Ascending aorta (tissue), 2 donors: ENCODE measurements around the gene RSPRY1. TPM values are rescaled to one million over a fixed set of nuclear protein-coding genes. Genes with fewer than 3 reads are reported as not detected.

Source experiments
- DNase-seq, 2 donors: peaks; one replicate each; pipeline ENCODE4 v3.0.0-alpha.2; 2019; ENCODE audit warnings: low spot score in 2 of 2
- H3K27ac ChIP-seq, 2 donors: fragments of 200-600 bp; sonication (generic); one replicate each; pipeline ENCODE4 v1.5.1; 2016 to 2017; ENCODE audit warnings: mild to moderate bottlenecking in 1 of 2
- H3K27me3 ChIP-seq: fragments of 200-600 bp; sonication (generic); one replicate; pipeline ENCODE4 v1.5.1; 2017
- H3K36me3 ChIP-seq, 2 donors: fragments of 200-600 bp; sonication (generic); one replicate each; pipeline ENCODE4 v1.5.1; 2016
- H3K4me1 ChIP-seq, 2 donors: fragments of 200-600 bp; sonication (generic); one replicate each; pipeline ENCODE4 v1.5.1; 2016 to 2017; ENCODE audit warnings: mild to moderate bottlenecking in 1 of 2
- H3K4me3 ChIP-seq, 2 donors: fragments of 200-600 bp; sonication (generic); one replicate each; pipeline ENCODE4 v1.5.1; 2016 to 2017; ENCODE audit warnings: mild to moderate bottlenecking in 1 of 2
- H3K9me3 ChIP-seq, 2 donors: fragments of 200-600 bp; sonication (generic); one replicate each; pipeline ENCODE4 v1.5.1; 2016
- intact Hi-C: fragments of 100-400 bp; cut with DNase I; formaldehyde crosslinking; loops from one replicate; pipeline ENCODE4 v1.15.1; 2023
- total RNA-seq: library from RNA; depleted of rRNA; stranded (reverse); fragments of >200 nt; gene quantifications from one replicate; pipeline ENCODE4 v1.1.0, GENCODE V29; 2016
- TF ChIP-seq, protein P1 (sequence below), 3 experiments: fragments of 200-600 bp in 2 of 3; fragments of 450-650 bp in 1 of 3; sonication (generic) in 2 of 3; IDR thresholded peaks; one replicate each; pipeline ENCODE4 v1.5.1; 2016 to 2019; ENCODE audit warnings: antibody characterized with exemption in 3 of 3, mild to moderate bottlenecking in 1 of 3, moderate library complexity in 1 of 3

RSPRY1 gene
- total RNA-seq, 1 donor from 2014 or later: 29.3 TPM

- Histone ChIP-seq H3K4me1 (no peaks in the 10 kb centered on the region), H3K27ac (no peak overlapping the region), H3K9me3 (no peaks in the 10 kb centered on the region)
Measured at GRCh38 chr16:57276596-57276995, 90.5 kb downstream of the RSPRY1 start.

DNA sequence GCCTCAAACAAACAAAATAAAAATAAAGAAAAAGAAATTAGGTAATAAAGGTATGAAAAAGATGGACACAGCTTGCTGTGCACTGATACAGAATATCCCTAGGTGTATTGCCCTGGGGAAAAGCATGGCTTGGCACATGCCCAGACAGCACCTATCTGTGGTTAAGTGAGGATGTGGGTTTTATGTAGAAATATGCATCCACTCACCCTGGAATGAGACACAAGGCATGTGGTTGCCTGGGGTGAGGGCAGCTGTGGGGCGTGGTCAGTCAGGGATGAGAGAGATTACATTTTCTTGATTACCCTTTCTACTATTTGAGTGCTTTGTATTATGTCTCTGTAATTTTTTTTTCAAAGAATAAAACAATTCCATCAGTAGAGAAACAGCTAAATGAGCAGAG lies 91.5 kb downstream of the RSPRY1 start:
- intact Hi-C loops: no loop called here
- TF ChIP-seq, protein P1, sequence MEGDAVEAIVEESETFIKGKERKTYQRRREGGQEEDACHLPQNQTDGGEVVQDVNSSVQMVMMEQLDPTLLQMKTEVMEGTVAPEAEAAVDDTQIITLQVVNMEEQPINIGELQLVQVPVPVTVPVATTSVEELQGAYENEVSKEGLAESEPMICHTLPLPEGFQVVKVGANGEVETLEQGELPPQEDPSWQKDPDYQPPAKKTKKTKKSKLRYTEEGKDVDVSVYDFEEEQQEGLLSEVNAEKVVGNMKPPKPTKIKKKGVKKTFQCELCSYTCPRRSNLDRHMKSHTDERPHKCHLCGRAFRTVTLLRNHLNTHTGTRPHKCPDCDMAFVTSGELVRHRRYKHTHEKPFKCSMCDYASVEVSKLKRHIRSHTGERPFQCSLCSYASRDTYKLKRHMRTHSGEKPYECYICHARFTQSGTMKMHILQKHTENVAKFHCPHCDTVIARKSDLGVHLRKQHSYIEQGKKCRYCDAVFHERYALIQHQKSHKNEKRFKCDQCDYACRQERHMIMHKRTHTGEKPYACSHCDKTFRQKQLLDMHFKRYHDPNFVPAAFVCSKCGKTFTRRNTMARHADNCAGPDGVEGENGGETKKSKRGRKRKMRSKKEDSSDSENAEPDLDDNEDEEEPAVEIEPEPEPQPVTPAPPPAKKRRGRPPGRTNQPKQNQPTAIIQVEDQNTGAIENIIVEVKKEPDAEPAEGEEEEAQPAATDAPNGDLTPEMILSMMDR (IDR thresholded peaks at IDR 0.05): no peak
- no peaks in the 10 kb centered on the region for H3K4me1 ChIP-seq
- no peaks in the 10 kb centered on the region for H3K27me3 ChIP-seq
- H3K36me3 ChIP-seq: no peaks in the 10 kb centered on the region
- H3K9me3 ChIP-seq: no peaks in the 10 kb centered on the region
- H3K4me3 ChIP-seq: no peak overlapping the region
- no peak for DNase-seq
- H3K27ac ChIP-seq: no peak overlapping the region

More at GRCh38 chr16:57276596-57276995, 90.5 kb downstream of the RSPRY1 start:
- no peak for DNase-seq
- intact Hi-C loops: no loop called here
- Histone ChIP-seq H3K4me3 (no peak overlapping the region), H3K27me3 (no peaks in the 10 kb centered on the region), H3K36me3 (no peaks in the 10 kb centered on the region)
- TF ChIP-seq, protein P1 (IDR thresholded peaks at IDR 0.05): no peak

DNA sequence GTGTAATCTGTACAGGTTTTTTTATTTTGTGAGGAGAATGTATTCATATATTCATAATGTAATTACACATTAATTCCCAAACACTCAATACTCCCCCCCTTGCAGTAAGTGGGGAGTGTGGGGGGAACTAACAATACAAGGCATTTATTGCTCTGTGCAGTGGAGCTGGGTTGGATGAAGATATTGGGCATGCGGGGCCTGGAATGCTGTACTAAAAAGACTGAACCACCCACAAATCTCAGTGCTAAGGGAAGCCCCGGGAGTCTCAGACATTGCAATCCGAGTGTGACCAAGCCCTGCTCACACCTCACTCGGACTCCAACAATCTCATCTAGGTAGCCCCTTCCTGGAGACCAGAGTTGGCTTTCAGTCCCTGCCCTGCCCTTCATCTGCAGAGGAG lies 92.4 kb downstream of the RSPRY1 start:
- H3K4me3 ChIP-seq: no peak overlapping the region
- DNase-seq: no peak
- TF ChIP-seq, protein P1 (IDR thresholded peaks at IDR 0.05): no peak
- intact Hi-C loops: no loop called here
- H3K27me3 ChIP-seq: no peaks in the 10 kb centered on the region
- no peaks in the 10 kb centered on the region for H3K36me3 ChIP-seq
- H3K4me1 ChIP-seq: no peaks in the 10 kb centered on the region
- no peaks in the 10 kb centered on the region for H3K9me3 ChIP-seq
- H3K27ac ChIP-seq: no peak overlapping the region

- Histone ChIP-seq H3K36me3 (no peaks in the 10 kb centered on the region), H3K9me3 (no peaks in the 10 kb centered on the region), H3K27ac (no peak overlapping the region), H3K27me3 (no peaks in the 10 kb centered on the region), H3K4me3 (no peak overlapping the region), H3K4me1 (peaks cover 3 to 5% of the 10 kb centered on the region in 2 donors)
- TF ChIP-seq, protein P1 (IDR thresholded peaks at IDR 0.05): no peak
- intact Hi-C loops: no loop called here
- DNase-seq: no peak
Measured at GRCh38 chr16:57279780-57280638, 93.9 kb downstream of the RSPRY1 start.

DNA sequence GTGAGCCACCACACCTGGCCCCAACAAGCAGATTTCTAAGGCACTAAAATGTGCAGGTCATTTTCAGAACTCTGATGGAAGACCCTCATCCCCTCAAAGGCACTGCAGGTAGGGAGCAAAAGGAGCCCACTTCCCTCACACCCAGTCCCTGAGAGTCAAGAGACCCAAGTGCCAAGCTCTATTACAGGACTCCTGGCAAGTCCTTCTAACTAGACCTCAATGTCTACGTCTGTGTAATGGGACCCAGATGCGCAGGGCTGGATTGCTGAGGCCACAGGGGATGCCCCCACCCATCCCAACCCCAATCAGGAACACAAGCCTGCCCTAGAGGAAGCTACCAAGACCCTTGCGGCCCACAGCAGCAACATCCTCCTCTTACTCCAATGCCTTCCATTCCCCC lies 95.7 kb downstream of the RSPRY1 start:
- Histone ChIP-seq H3K36me3 (no peaks in the 10 kb centered on the region), H3K4me1 (peaks cover 3 to 5% of the 10 kb centered on the region in 2 donors), H3K27ac (no peak overlapping the region), H3K27me3 (no peaks in the 10 kb centered on the region), H3K4me3 (no peak overlapping the region), H3K9me3 (no peaks in the 10 kb centered on the region)
- intact Hi-C loops: no loop called here
- TF ChIP-seq, protein P1 (IDR thresholded peaks at IDR 0.05): no peak
- DNase-seq: no peak
